ENCODE measurements around the gene GGA2.
A peak's percentile ranks its signal among the peaks of the same experiment; 100 is the strongest.
"Not testable (repeated sequence)": the region's sequence is repeated elsewhere in the genome, so short reads cannot be mapped to it uniquely, and the experiment has no call there.

The GGA2 gene

DNA sequence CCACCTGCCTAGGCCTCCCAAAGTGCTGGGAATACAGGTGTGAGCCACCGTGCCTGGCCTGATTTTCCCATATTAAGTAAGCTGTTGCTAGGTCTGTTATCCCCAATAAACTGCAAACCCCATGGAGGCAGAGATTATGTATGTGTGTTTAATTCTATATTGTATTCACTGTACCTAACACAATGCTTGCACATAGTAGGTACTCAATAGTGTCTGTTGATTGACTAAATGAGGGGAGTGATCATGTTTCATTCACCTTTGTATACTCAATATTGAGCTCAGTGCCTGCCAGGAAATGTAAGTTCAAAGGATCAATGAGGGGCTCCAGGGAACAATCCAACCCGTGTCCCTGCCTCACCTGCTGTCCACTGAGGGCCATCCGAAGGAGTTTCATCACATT, 14.6 kb upstream of the GGA2 start:
- no peak for DNase-seq (ENCODE audit: low read depth)

DNA sequence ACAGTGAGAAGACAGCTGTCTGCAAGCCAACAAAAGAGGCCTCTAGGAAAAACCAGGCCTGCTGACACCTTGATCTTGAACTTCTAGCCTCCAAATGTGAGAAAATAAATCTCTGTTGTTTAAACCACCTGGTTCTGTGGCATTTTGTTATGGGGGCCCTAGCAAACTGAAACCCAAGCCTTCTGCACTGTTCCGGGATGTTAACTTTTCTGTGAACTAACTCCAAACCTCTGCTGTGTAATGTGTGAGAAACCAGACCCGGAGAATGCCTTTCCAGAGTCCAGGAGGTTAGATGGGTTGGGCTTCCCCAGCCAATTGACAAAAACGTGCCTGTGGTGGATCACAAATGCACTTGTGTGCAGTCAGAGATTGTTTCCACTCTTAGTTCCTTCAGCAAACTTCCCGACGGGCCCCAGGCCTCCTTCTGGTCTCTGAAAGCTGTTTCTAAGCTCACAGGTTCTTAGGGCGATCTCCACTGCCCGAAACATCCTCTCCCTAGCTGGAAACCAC, 13.6 kb upstream of the GGA2 start:
- DNase-seq (ENCODE audit: low read depth) = no peak

- DNase-seq (ENCODE audit: low read depth) = no peak
Measured at GRCh38 chr16:23523321-23523720, 13.0 kb upstream of the GGA2 start.

DNA sequence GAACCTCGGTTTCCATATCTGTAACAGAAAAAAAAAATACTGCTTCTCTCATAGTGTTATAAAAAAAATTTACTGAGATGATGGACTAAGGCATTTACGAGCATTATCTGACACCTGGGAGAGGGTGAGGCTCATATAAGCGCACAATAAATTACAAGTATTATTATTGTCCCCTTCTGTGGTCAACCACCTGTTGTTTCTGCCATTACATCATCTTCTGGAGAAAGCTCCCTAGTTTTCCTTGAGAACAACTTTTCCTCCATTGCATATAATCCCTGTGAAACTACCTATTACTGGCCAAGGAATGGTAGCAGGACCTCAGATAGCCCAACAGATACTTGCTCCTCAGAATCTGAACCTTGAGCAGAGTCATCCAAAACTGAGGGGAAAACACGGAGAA, 11.7 kb upstream of the GGA2 start:
- no peak for DNase-seq (ENCODE audit: low read depth)

DNA sequence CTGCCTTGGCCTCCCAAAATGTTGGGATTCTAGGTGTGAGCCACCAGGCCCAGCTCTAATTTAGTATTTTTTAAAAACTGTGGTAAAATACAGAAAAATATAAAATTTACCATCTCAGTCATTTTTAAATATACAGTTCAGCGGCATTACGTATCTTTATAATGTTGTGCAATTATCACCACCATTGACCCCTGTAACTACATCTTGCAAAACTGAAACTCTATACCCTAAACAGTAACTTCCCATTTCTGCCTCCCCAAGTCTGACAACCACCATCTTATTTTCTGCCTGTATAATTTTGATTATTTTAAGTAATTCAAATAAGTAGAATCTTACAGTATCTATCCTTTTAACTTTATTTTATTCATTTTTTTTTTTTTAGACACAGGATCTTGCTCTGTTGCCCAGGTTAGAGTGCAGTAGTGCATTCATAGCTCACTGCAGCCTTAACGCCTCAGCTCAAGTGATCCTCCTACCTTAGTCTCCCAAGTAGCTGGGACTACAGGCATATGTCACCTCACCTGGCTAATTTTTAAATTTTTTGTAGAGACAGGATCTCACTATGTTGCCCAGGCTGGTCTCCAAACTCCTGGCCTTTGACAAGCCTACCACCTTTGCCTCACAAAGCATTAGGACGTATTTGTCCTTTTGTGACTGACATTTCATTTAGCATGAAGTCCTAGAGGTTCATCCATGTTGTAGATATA, 10.9 kb upstream of the GGA2 start:
- DNase-seq (ENCODE audit: low read depth) = no peak

DNA sequence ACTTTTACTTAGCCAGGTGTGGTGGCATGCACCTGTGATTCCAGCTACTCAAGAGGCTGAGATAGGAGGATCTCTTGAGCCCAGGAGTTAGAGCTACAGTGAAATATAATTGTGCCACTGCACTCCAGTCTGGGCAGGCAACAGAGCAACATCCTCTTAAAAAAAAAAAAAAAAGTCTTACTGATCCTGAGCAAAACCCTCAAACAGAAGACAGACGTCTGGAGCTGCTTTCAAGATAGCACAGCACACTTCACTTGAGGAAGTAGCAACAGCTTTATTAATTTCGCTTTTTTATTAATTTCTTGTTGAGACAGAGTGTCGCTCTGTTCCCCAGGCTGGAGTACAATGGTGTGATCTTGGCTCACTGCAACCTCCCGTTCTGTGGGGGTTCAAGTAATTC, 10.2 kb upstream of the GGA2 start:
- DNase-seq (ENCODE audit: low read depth) = no peak

GRCh38 chr16:23519282-23519681, 9.0 kb upstream of the GGA2 start:
- no peak for DNase-seq (ENCODE audit: low read depth)

GRCh38 chr16:23518435-23518891, 8.2 kb upstream of the GGA2 start:
- no peak for DNase-seq (ENCODE audit: low read depth)

- no peak for DNase-seq (ENCODE audit: low read depth)
Measured at GRCh38 chr16:23516366-23517137, 6.3 kb upstream of the GGA2 start.

GRCh38 chr16:23515881-23516280, 5.6 kb upstream of the GGA2 start:
- no peak for DNase-seq (ENCODE audit: low read depth)

GRCh38 chr16:23514381-23515152, 4.3 kb upstream of the GGA2 start:
- DNase-seq (ENCODE audit: low read depth) = peak; percentile 22

GRCh38 chr16:23512168-23512695, 1.9 kb upstream of the GGA2 start:
- no peak for DNase-seq (ENCODE audit: low read depth)

GRCh38 chr16:23511731-23512130, 1.4 kb upstream of the GGA2 start:
- no peak for DNase-seq (ENCODE audit: low read depth)

- DNase-seq (ENCODE audit: low read depth) = not testable (repeated sequence)
Measured at GRCh38 chr16:23510915-23511270, 599 bp upstream of the GGA2 start.

- no peak for DNase-seq (ENCODE audit: low read depth)
Measured at GRCh38 chr16:23509782-23510163, 521 bp downstream of the GGA2 start.

- DNase-seq (ENCODE audit: low read depth) = no peak
Measured at GRCh38 chr16:23509441-23509754, 896 bp downstream of the GGA2 start.

GRCh38 chr16:23508589-23509440, 1.5 kb downstream of the GGA2 start:
- no peak for DNase-seq (ENCODE audit: low read depth)

- no peak for DNase-seq (ENCODE audit: low read depth)
Measured at GRCh38 chr16:23506606-23506994, 3.7 kb downstream of the GGA2 start.

DNA sequence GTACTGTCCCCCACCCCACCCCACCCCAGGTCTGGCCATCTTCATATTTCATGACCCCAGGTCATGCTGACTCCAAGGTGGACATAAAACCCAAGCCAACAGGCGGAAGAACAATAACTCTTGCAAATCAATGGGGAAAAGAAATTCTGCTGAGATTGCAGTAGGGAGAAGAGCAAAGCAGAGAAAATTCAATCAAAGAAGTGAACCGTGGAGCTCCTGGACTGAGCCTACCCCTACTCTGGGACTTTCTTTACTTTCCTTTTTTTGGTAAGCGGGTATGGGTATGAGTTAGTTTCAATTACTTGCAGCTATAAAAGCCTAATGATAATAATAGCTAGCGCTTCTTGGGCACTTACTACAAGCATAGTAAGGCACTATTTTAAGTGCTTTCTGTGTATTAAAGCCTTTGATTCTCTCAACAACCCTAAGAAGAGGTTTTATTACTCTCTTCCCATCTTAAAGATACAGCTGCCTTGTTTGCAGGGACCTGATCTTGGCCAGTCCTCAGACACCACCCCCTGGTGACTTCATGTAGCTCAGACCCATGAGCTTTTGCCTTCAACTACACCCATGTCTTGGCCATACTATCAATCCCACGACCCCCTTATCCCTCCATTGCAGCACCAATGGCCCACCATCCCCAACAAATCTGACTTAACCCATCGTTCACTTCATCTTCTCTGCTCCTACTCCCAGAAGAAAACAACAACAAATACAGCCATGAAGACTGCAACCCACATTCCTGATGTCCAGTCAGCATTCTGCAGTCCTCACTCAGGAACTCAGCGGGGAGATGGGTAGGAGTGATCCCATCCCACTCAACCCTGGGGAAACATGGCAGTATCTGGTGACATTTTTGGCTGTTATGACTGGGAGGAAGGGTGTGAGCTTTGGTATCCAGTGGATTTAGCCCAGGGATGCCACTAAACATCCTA, 4.4 kb downstream of the GGA2 start:
- no peak for DNase-seq (ENCODE audit: low read depth)

- no peak for DNase-seq (ENCODE audit: low read depth)
Measured at GRCh38 chr16:23505180-23505665, 5.1 kb downstream of the GGA2 start.

Data from activated T-cell treated with anti-CD3 and anti-CD28 coated beads for 48 hours (primary cell).